Astrocyte (in vitro differentiated cells and primary cell): ENCODE measurements around the gene ATRIP. TPM values are rescaled to one million over a fixed set of nuclear protein-coding genes. Genes with fewer than 3 reads are reported as not detected.

Source experiments
- DNase-seq: peaks from one replicate; pipeline ENCODE4 v3.0.0-alpha.2; 2010; ENCODE audit warnings: low read depth
- FAIRE-seq: peaks from 2 replicates; lab custom pipeline; 2011; peaks lifted over from hg19 to GRCh38; lab: Jason Lieb, UNC
- H2AFZ ChIP-seq: 2 replicates; pipeline ENCODE4 v1.6.0; 2012; ENCODE audit warnings: low read depth, low read length, inconsistent platforms
- H3K27ac ChIP-seq: 2 replicates; pipeline ENCODE4 v1.5.1; 2011; ENCODE audit warnings: low read depth, low read length, inconsistent platforms
- H3K27me3 ChIP-seq: 2 replicates; pipeline ENCODE4 v1.6.0; 2011; ENCODE audit warnings: low read length, inconsistent platforms; ENCODE audit not compliant: insufficient read depth
- H3K36me3 ChIP-seq: 2 replicates; pipeline ENCODE4 v1.5.1; 2011; ENCODE audit warnings: low read length, inconsistent platforms; ENCODE audit not compliant: insufficient read depth
- H3K4me1 ChIP-seq: 2 replicates; pipeline ENCODE4 v1.5.1; 2011; ENCODE audit warnings: low read length, inconsistent platforms; ENCODE audit not compliant: insufficient read depth
- H3K4me2 ChIP-seq: 2 replicates; pipeline ENCODE4 v1.6.0; 2012; ENCODE audit warnings: low read length, inconsistent platforms
- H3K4me3 ChIP-seq: 2 replicates; pipeline ENCODE4 v1.5.1; 2011; ENCODE audit warnings: low read depth, mild to moderate bottlenecking, low read length, inconsistent platforms; ENCODE audit not compliant: insufficient read depth
- H3K79me2 ChIP-seq: 2 replicates; pipeline ENCODE4 v1.6.0; 2012; ENCODE audit warnings: mild to moderate bottlenecking, low read length, inconsistent platforms; ENCODE audit not compliant: insufficient read depth
- H3K9ac ChIP-seq: 2 replicates; pipeline ENCODE4 v1.6.0; 2012; ENCODE audit warnings: mild to moderate bottlenecking, low read length, inconsistent platforms
- H3K9me3 ChIP-seq: 2 replicates; pipeline ENCODE4 v1.5.1; 2012; ENCODE audit warnings: low read depth, mild to moderate bottlenecking, low read length, inconsistent platforms; ENCODE audit not compliant: insufficient read depth
- H4K20me1 ChIP-seq: 2 replicates; pipeline ENCODE4 v1.6.0; 2012; ENCODE audit warnings: low read length, inconsistent platforms; ENCODE audit not compliant: insufficient read depth
- H3K27ac Mint-ChIP-seq: one replicate; pipeline ENCODE4 v1.8.0; 2021; ENCODE audit warnings: mild to moderate bottlenecking, mixed read lengths; ENCODE audit not compliant: unreplicated experiment
- H3K27me3 Mint-ChIP-seq: one replicate; pipeline ENCODE4 v1.8.0; 2021; ENCODE audit warnings: low read depth, mixed read lengths; ENCODE audit not compliant: unreplicated experiment
- H3K36me3 Mint-ChIP-seq: one replicate; pipeline ENCODE4 v1.8.0; 2021; ENCODE audit warnings: low read depth, mixed read lengths; ENCODE audit not compliant: unreplicated experiment
- H3K4me1 Mint-ChIP-seq: one replicate; pipeline ENCODE4 v1.8.0; 2021; ENCODE audit warnings: low read depth, mixed read lengths; ENCODE audit not compliant: unreplicated experiment
- H3K4me3 Mint-ChIP-seq: one replicate; pipeline ENCODE4 v1.8.0; 2021; ENCODE audit warnings: mild to moderate bottlenecking, moderate library complexity, mixed read lengths; ENCODE audit not compliant: unreplicated experiment
- H3K9me3 Mint-ChIP-seq: one replicate; pipeline ENCODE4 v1.8.0; 2021; ENCODE audit warnings: mild to moderate bottlenecking, mixed read lengths; ENCODE audit not compliant: unreplicated experiment
- CTCF ChIP-seq: IDR thresholded peaks from 2 replicates; pipeline ENCODE4 v1.5.1; 2011; ENCODE audit warnings: low read depth, mild to moderate bottlenecking, inconsistent platforms, low read length, moderate library complexity; ENCODE audit not compliant: insufficient read depth
- EZH2 ChIP-seq: IDR thresholded peaks from 2 replicates; pipeline ENCODE4 v1.6.1; 2012; ENCODE audit warnings: mild to moderate bottlenecking, low read length, inconsistent platforms; ENCODE audit not compliant: insufficient read depth
- total RNA-seq: library from RNA; stranded (reverse); gene quantifications from 2 replicates; pipeline ENCODE4 v1.2.1, GENCODE V29; 2021

ATRIP gene
- total RNA-seq, 1 donor from 2014 or later = 6.2 TPM

GRCh38 chr3:48437812-48438211, 8.7 kb upstream of the ATRIP start:
- H3K36me3 Mint-ChIP-seq = peaks cover 7% of the 10 kb centered on the region
- H3K9ac ChIP-seq = no peak overlapping the region

DNA sequence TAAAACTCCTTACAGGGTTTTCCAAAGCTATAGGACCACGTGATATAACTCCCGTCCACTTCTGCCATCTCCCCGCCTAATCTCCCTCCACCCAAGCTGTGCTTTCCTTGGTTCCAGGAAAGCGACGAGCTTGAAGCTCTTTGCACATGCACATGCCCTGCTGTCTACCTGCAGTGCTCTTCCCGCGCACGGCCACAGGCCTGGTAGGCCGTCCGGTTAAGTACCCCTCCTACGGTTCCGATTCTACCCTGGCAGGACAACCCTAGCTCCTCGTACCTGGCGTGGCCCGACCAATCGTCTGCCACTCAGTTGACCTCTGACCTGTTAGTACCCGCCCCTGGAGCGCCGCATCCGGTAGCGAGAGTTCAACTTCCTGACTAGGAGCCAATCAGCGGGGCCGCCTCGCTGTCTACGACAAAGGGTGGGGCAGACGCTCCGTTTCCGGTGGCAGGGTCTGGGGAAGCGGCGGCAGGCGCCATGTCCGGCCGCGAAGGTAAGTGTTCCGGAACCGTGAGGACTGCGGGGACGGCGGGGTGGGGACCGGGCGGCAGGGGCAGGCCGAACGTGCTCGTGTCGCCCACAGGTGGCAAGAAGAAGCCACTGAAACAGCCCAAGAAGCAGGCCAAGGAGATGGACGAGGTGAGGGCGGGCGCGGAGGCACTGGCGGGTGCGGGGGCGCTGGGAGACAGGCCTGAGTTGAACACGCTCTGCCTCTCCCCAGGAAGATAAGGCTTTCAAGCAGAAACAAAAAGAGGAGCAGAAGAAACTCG, 6.5 kb upstream of the ATRIP start, which contains the start of the genes CCDC51 and TMA7:
Gene CCDC51 (minus strand): TSS at position 300 of the 770 bp plus-strand sequence. CDS start 4,991 bp downstream, outside the sequence.
Gene TMA7 (plus strand): TSS at position 438 of the 770 bp plus-strand sequence. CDS start 40 bp downstream, at position 478.
- Histone ChIP-seq H3K9ac (peak within 1 kb of the TSS; percentile 86), H3K4me2 (peak within 1 kb of the TSS; percentile 98), H3K4me1 (peaks cover 9% of the 10 kb centered on the region), H2AFZ (peak within 1 kb of the TSS; percentile 99), H4K20me1 (peaks cover 27% of the 10 kb centered on the region), H3K4me3 (peak within 1 kb of the TSS; percentile 97), H3K36me3 (peaks cover 22% of the 10 kb centered on the region), H3K9me3 (no peaks in the 10 kb centered on the region), H3K27me3 (no peaks in the 10 kb centered on the region), H3K79me2 (peaks cover 35% of the 10 kb centered on the region), H3K27ac (peak within 1 kb of the TSS; percentile 77)
- no peak for TF ChIP-seq EZH2
- TF ChIP-seq CTCF = no peak
- peaks cover 16% of the 10 kb centered on the region for H3K4me1 Mint-ChIP-seq
- FAIRE-seq = no peak
- H3K9me3 Mint-ChIP-seq = no peaks in the 10 kb centered on the region
- H3K4me3 Mint-ChIP-seq = peak within 1 kb of the TSS; percentile 100
- peaks cover 8% of the 10 kb centered on the region for H3K36me3 Mint-ChIP-seq
- peak; percentile 87 for DNase-seq
- H3K27ac Mint-ChIP-seq = peak within 1 kb of the TSS; percentile 98
- no peaks in the 10 kb centered on the region for H3K27me3 Mint-ChIP-seq

More at GRCh38 chr3:48437812-48438211, 8.7 kb upstream of the ATRIP start:
- Mint-ChIP-seq H3K4me3 (peak overlapping the region; percentile 24), H3K27me3 (no peaks in the 10 kb centered on the region), H3K27ac (no peak overlapping the region), H3K9me3 (no peaks in the 10 kb centered on the region), H3K4me1 (peaks cover 27% of the 10 kb centered on the region)
- FAIRE-seq = no peak
- H3K4me3 ChIP-seq = no peak overlapping the region
- no peak for DNase-seq
- no peak overlapping the region for H3K4me2 ChIP-seq
- TF ChIP-seq EZH2 (no peak), CTCF (no peak)
- H3K4me1 ChIP-seq = peaks cover 23% of the 10 kb centered on the region
- H3K27me3 ChIP-seq = no peaks in the 10 kb centered on the region
- no peak overlapping the region for H3K27ac ChIP-seq
- no peak overlapping the region for H2AFZ ChIP-seq
- H3K79me2 ChIP-seq = peaks cover 33% of the 10 kb centered on the region
- H4K20me1 ChIP-seq = peaks cover 19% of the 10 kb centered on the region
- no peaks in the 10 kb centered on the region for H3K9me3 ChIP-seq
- peaks cover 13% of the 10 kb centered on the region for H3K36me3 ChIP-seq

DNA sequence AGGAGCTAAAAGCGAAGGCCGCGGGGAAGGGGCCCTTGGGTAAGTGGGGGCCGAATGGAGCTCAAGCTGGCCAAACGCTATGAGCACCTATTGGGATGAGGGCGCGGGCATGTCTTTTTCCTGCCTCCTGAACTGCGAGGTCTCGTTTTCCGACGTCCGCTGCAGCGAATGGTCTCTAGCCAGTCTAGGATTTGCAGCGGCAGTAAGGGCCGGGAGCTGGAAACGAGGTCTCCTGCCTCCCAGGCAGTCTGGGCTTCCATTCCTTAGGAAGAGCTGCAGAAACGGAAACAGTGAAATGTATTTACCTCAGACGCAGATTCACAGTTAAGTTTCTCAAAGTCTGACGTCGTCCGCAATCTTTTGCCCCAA, 6.0 kb upstream of the ATRIP start:
- H2AFZ ChIP-seq = peak overlapping the region; percentile 99
- DNase-seq = no peak
- no peaks in the 10 kb centered on the region for H3K27me3 ChIP-seq
- H3K4me1 ChIP-seq = peaks cover 9% of the 10 kb centered on the region
- peak overlapping the region; percentile 77 for H3K27ac ChIP-seq
- H3K79me2 ChIP-seq = peaks cover 35% of the 10 kb centered on the region
- TF ChIP-seq EZH2 (no peak), CTCF (no peak)
- peak overlapping the region; percentile 97 for H3K4me3 ChIP-seq
- H3K9me3 ChIP-seq = no peaks in the 10 kb centered on the region
- H3K4me2 ChIP-seq = peak overlapping the region; percentile 98
- Mint-ChIP-seq H3K9me3 (no peaks in the 10 kb centered on the region), H3K4me1 (peaks cover 18% of the 10 kb centered on the region), H3K4me3 (peak overlapping the region; percentile 100), H3K36me3 (peaks cover 9% of the 10 kb centered on the region), H3K27ac (peak overlapping the region; percentile 98), H3K27me3 (no peaks in the 10 kb centered on the region)
- H3K36me3 ChIP-seq = peaks cover 22% of the 10 kb centered on the region
- peak overlapping the region; percentile 86 for H3K9ac ChIP-seq
- no peak for FAIRE-seq
- H4K20me1 ChIP-seq = peaks cover 22% of the 10 kb centered on the region
